Loucy (cell line): ENCODE results near the gene CDC42BPB.
"Not testable (repeated sequence)": the region's sequence is repeated elsewhere in the genome, so short reads cannot be mapped to it uniquely, and the experiment has no call there.

ENCODE experiments used
- EZH2phosphoT487 ChIP-seq: fragments of 200-600 bp; IDR thresholded peaks from 2 replicates; pipeline ENCODE4 v1.6.1; 2018; ENCODE audit warnings: antibody characterized with exemption, mild to moderate bottlenecking, moderate library complexity, borderline replicate concordance
- TF ChIP-seq, protein P1 (sequence below): fragments of 200-600 bp; sonication (generic); conservative IDR thresholded peaks from 2 replicates; pipeline ENCODE4 v1.5.1; 2014; ENCODE audit warnings: mild to moderate bottlenecking, antibody characterized with exemption, low read length

GRCh38 chr14:102926840-102927239, 130.5 kb downstream of the CDC42BPB start:
- TF ChIP-seq, protein P1, sequence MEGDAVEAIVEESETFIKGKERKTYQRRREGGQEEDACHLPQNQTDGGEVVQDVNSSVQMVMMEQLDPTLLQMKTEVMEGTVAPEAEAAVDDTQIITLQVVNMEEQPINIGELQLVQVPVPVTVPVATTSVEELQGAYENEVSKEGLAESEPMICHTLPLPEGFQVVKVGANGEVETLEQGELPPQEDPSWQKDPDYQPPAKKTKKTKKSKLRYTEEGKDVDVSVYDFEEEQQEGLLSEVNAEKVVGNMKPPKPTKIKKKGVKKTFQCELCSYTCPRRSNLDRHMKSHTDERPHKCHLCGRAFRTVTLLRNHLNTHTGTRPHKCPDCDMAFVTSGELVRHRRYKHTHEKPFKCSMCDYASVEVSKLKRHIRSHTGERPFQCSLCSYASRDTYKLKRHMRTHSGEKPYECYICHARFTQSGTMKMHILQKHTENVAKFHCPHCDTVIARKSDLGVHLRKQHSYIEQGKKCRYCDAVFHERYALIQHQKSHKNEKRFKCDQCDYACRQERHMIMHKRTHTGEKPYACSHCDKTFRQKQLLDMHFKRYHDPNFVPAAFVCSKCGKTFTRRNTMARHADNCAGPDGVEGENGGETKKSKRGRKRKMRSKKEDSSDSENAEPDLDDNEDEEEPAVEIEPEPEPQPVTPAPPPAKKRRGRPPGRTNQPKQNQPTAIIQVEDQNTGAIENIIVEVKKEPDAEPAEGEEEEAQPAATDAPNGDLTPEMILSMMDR: not testable (repeated sequence)
- TF ChIP-seq EZH2phosphoT487: not testable (repeated sequence)
